Measurements from ENCODE around the gene ERAS.

GRCh38 chrX:48826135-48826875 is at the start of gene ERAS:
- TF ChIP-seq REST (IDR thresholded peaks at IDR 0.05; ENCODE audit: unreplicated experiment) (no peak), CTCF (conservative IDR thresholded peaks at IDR 0.05; ENCODE audit: low read depth in 2 of 2) (peak; percentile 22 to 46; a peak in 3 of 4 replicates), ETS1 (IDR thresholded peaks at IDR 0.05) (no peak), EZH2phosphoT487 (IDR thresholded peaks at IDR 0.05; ENCODE audit: unreplicated experiment) (no peak), POLR2AphosphoS5 (IDR thresholded peaks at IDR 0.05; ENCODE audit: low read depth) (no peak), JUNB (IDR thresholded peaks at IDR 0.05; ENCODE audit: unreplicated experiment) (no peak), NANOG (IDR thresholded peaks at IDR 0.05; ENCODE audit: borderline replicate concordance) (no peak), ZNF331 (CRISPR knock-in tag; IDR thresholded peaks at IDR 0.05; ENCODE audit: low read depth) (no peak), EZH2 (IDR thresholded peaks at IDR 0.05; ENCODE audit: low read depth, unreplicated experiment) (no peak), STAT1 (IDR thresholded peaks at IDR 0.05; ENCODE audit: unreplicated experiment) (no peak)
